ENCODE results near the gene ACTR2. TPM values are rescaled to one million over a fixed set of nuclear protein-coding genes. Genes with fewer than 3 reads are reported as not detected.
A peak's percentile ranks its signal among the peaks of the same experiment; 100 is the strongest.

Gene ACTR2
- total and polyA plus RNA-seq, 2 of the 13 experiments (the other 11 are each of a cell fraction or from before 2014, with no cell fraction given): 51.2 to 100 TPM

- TF ChIP-seq CENPT (CRISPR knock-in tag; IDR thresholded peaks at IDR 0.05; ENCODE audit: low read depth): no peak
- no peak for TF ChIP-seq ISL2 (CRISPR knock-in tag; IDR thresholded peaks at IDR 0.05)
- no peak for TF ChIP-seq ZIK1 (CRISPR knock-in tag; IDR thresholded peaks at IDR 0.05; ENCODE audit: borderline replicate concordance, low read depth)
- TF ChIP-seq HOXA5 (CRISPR knock-in tag; IDR thresholded peaks at IDR 0.05): no peak
- TF ChIP-seq IKZF5 (CRISPR knock-in tag; IDR thresholded peaks at IDR 0.05): no peak
- TF ChIP-seq KLF16 (CRISPR knock-in tag; IDR thresholded peaks at IDR 0.05): peak in 1 of 2 experiments; percentile 60; a peak in 1 of 4 replicates
- TF ChIP-seq THRA (CRISPR knock-in tag; IDR thresholded peaks at IDR 0.05; ENCODE audit: borderline replicate concordance): peak; percentile 52; the same call in 1 of the 2 replicates
- no peak for TF ChIP-seq RNF2 (conservative IDR thresholded peaks at IDR 0.05; ENCODE audit: low read depth)
- no peak for TF ChIP-seq NKX3-1 (CRISPR knock-in tag; IDR thresholded peaks at IDR 0.05)
- 0 out of 2 replicates have a peak, but pooled peaks have one; percentile 51 for TF ChIP-seq ZBED4 (CRISPR knock-in tag; IDR thresholded peaks at IDR 0.05; ENCODE audit: borderline replicate concordance)
- TF ChIP-seq ZBTB42 (CRISPR knock-in tag; IDR thresholded peaks at IDR 0.05): no peak
- no peak for TF ChIP-seq ESRRA (CRISPR knock-in tag; IDR thresholded peaks at IDR 0.05; ENCODE audit: low read depth)
- TF ChIP-seq KAT8 (CRISPR knock-in tag; IDR thresholded peaks at IDR 0.05): 0 out of 2 replicates have a peak, but pooled peaks have one; percentile 22
- TF ChIP-seq GMEB1 (CRISPR knock-in tag; IDR thresholded peaks at IDR 0.05; ENCODE audit: borderline replicate concordance): no peak
- no peak for TF ChIP-seq MIXL1 (CRISPR knock-in tag; IDR thresholded peaks at IDR 0.05)
- TF ChIP-seq GZF1 (CRISPR knock-in tag; IDR thresholded peaks at IDR 0.05): no peak
- peak; percentile 34 for TF ChIP-seq TEAD3 (CRISPR knock-in tag; optimal IDR thresholded peaks at IDR 0.05; ENCODE audit: borderline replicate concordance)
- TF ChIP-seq EHMT2 (IDR thresholded peaks at IDR 0.05; ENCODE audit: borderline replicate concordance, low read depth, low read length): no peak
- no peak for TF ChIP-seq HMGXB4 (CRISPR knock-in tag; IDR thresholded peaks at IDR 0.05; ENCODE audit: borderline replicate concordance in 1 of 2, low read depth in 1 of 2)
These were observed 37.4 kb downstream of the ACTR2 start (continued) for GRCh38 chr2:65264821-65265670.

Measured in HepG2 (cell line).